Activated T-cell treated with anti-CD3 and anti-CD28 coated beads, Interleukin-2, amount 50 U/mL, for 24 hours (primary cell): Measurements from ENCODE around the gene ZNF609.

ENCODE experiments used
- DNase-seq: peaks from one replicate; pipeline ENCODE4 v3.0.0-alpha.2; 2020
- H3K27ac Mint-ChIP-seq: 2 replicates; pipeline ENCODE4 v1.8.0; 2020; ENCODE audit warnings: mild to moderate bottlenecking, mixed read lengths
- H3K27me3 Mint-ChIP-seq: 2 replicates; pipeline ENCODE4 v1.8.0; 2020; ENCODE audit warnings: mixed read lengths
- H3K36me3 Mint-ChIP-seq: 2 replicates; pipeline ENCODE4 v1.8.0; 2020; ENCODE audit warnings: low read depth, mixed read lengths
- H3K4me1 Mint-ChIP-seq: 2 replicates; pipeline ENCODE4 v1.8.0; 2020; ENCODE audit warnings: low read depth, mixed read lengths
- H3K4me3 Mint-ChIP-seq: 2 replicates; pipeline ENCODE4 v1.8.0; 2020; ENCODE audit warnings: mild to moderate bottlenecking, moderate library complexity, mixed read lengths
- H3K9me3 Mint-ChIP-seq: 2 replicates; pipeline ENCODE4 v1.8.0; 2020; ENCODE audit warnings: mixed read lengths

The ZNF609 gene

GRCh38 chr15:64507293-64507802 is 47.0 kb downstream of the ZNF609 start:
- Mint-ChIP-seq H3K36me3 (peaks cover 66% of the 10 kb centered on the region), H3K9me3 (no peaks in the 10 kb centered on the region), H3K27me3 (no peaks in the 10 kb centered on the region), H3K27ac (peak overlapping the region; percentile 49), H3K4me1 (peaks cover 78% of the 10 kb centered on the region), H3K4me3 (no peak overlapping the region)
- peak; percentile 55 for DNase-seq

- Mint-ChIP-seq H3K9me3 (no peaks in the 10 kb centered on the region), H3K36me3 (peaks cover 65% of the 10 kb centered on the region), H3K27ac (peak overlapping the region; percentile 49), H3K4me1 (peaks cover 76% of the 10 kb centered on the region), H3K27me3 (no peaks in the 10 kb centered on the region), H3K4me3 (no peak overlapping the region)
- no peak for DNase-seq
Observed at GRCh38 chr15:64507845-64508244, 47.5 kb downstream of the ZNF609 start.

- H3K36me3 Mint-ChIP-seq: peaks cover 57% of the 10 kb centered on the region
- H3K27ac Mint-ChIP-seq: peak overlapping the region; percentile 72
- no peaks in the 10 kb centered on the region for H3K9me3 Mint-ChIP-seq
- H3K4me3 Mint-ChIP-seq: no peak overlapping the region
- DNase-seq: no peak
- H3K27me3 Mint-ChIP-seq: no peaks in the 10 kb centered on the region
- peaks cover 77% of the 10 kb centered on the region for H3K4me1 Mint-ChIP-seq
Observed at GRCh38 chr15:64513823-64514222, 53.4 kb downstream of the ZNF609 start.

- Mint-ChIP-seq H3K27me3 (no peaks in the 10 kb centered on the region), H3K36me3 (peaks cover 48% of the 10 kb centered on the region), H3K4me1 (peaks cover 77% of the 10 kb centered on the region), H3K27ac (peak overlapping the region; percentile 88), H3K4me3 (no peak overlapping the region), H3K9me3 (no peaks in the 10 kb centered on the region)
- no peak for DNase-seq
Observed at GRCh38 chr15:64515196-64515595, 54.8 kb downstream of the ZNF609 start.

- Mint-ChIP-seq H3K4me1 (peaks cover 72% of the 10 kb centered on the region), H3K27me3 (no peaks in the 10 kb centered on the region), H3K9me3 (no peaks in the 10 kb centered on the region), H3K36me3 (peaks cover 47% of the 10 kb centered on the region), H3K27ac (peak overlapping the region; percentile 78), H3K4me3 (no peak overlapping the region)
- no peak for DNase-seq
Observed at GRCh38 chr15:64515825-64516224, 55.4 kb downstream of the ZNF609 start.

- no peak overlapping the region for H3K4me3 Mint-ChIP-seq
- no peaks in the 10 kb centered on the region for H3K9me3 Mint-ChIP-seq
- H3K27ac Mint-ChIP-seq: no peak overlapping the region
- peaks cover 63% of the 10 kb centered on the region for H3K4me1 Mint-ChIP-seq
- no peak for DNase-seq
- no peaks in the 10 kb centered on the region for H3K27me3 Mint-ChIP-seq
- H3K36me3 Mint-ChIP-seq: peaks cover 44% of the 10 kb centered on the region
Observed at GRCh38 chr15:64519897-64520296, 59.5 kb downstream of the ZNF609 start.

GRCh38 chr15:64521201-64521600 is 60.8 kb downstream of the ZNF609 start:
- Mint-ChIP-seq H3K27ac (no peak overlapping the region), H3K9me3 (no peaks in the 10 kb centered on the region), H3K27me3 (no peaks in the 10 kb centered on the region), H3K4me3 (no peak overlapping the region), H3K4me1 (peaks cover 65% of the 10 kb centered on the region), H3K36me3 (peaks cover 42% of the 10 kb centered on the region)
- DNase-seq: no peak

GRCh38 chr15:64521726-64522164 is 61.4 kb downstream of the ZNF609 start:
- H3K27ac Mint-ChIP-seq: peak overlapping the region; percentile 18
- H3K36me3 Mint-ChIP-seq: peaks cover 40% of the 10 kb centered on the region
- no peak overlapping the region for H3K4me3 Mint-ChIP-seq
- peaks cover 67% of the 10 kb centered on the region for H3K4me1 Mint-ChIP-seq
- no peak for DNase-seq
- no peaks in the 10 kb centered on the region for H3K9me3 Mint-ChIP-seq
- no peaks in the 10 kb centered on the region for H3K27me3 Mint-ChIP-seq

- DNase-seq: no peak
- Mint-ChIP-seq H3K4me3 (no peak overlapping the region), H3K4me1 (peaks cover 70% of the 10 kb centered on the region), H3K27me3 (no peaks in the 10 kb centered on the region), H3K27ac (peak overlapping the region; percentile 42), H3K36me3 (peaks cover 34% of the 10 kb centered on the region), H3K9me3 (no peaks in the 10 kb centered on the region)
Observed at GRCh38 chr15:64522226-64522823, 61.9 kb downstream of the ZNF609 start.

GRCh38 chr15:64523240-64523639 is 62.9 kb downstream of the ZNF609 start:
- no peak for DNase-seq
- Mint-ChIP-seq H3K4me3 (no peak overlapping the region), H3K4me1 (peaks cover 70% of the 10 kb centered on the region), H3K36me3 (peaks cover 28% of the 10 kb centered on the region), H3K27me3 (no peaks in the 10 kb centered on the region), H3K27ac (no peak overlapping the region), H3K9me3 (no peaks in the 10 kb centered on the region)

GRCh38 chr15:64524778-64525177 is 64.4 kb downstream of the ZNF609 start:
- H3K4me1 Mint-ChIP-seq: peaks cover 70% of the 10 kb centered on the region
- H3K27me3 Mint-ChIP-seq: no peaks in the 10 kb centered on the region
- H3K4me3 Mint-ChIP-seq: no peak overlapping the region
- peaks cover 36% of the 10 kb centered on the region for H3K36me3 Mint-ChIP-seq
- no peak overlapping the region for H3K27ac Mint-ChIP-seq
- DNase-seq: no peak
- H3K9me3 Mint-ChIP-seq: no peaks in the 10 kb centered on the region

GRCh38 chr15:64525828-64526530 is 65.6 kb downstream of the ZNF609 start:
- Mint-ChIP-seq H3K4me1 (peaks cover 73% of the 10 kb centered on the region), H3K9me3 (no peaks in the 10 kb centered on the region), H3K27me3 (no peaks in the 10 kb centered on the region), H3K4me3 (no peak overlapping the region), H3K36me3 (peaks cover 33% of the 10 kb centered on the region), H3K27ac (no peak overlapping the region)
- no peak for DNase-seq

- no peak for DNase-seq
- H3K4me1 Mint-ChIP-seq: peaks cover 72% of the 10 kb centered on the region
- peak overlapping the region; percentile 22 for H3K27ac Mint-ChIP-seq
Observed at GRCh38 chr15:64527263-64527984, 67.0 kb downstream of the ZNF609 start.

GRCh38 chr15:64528871-64529270 is 68.5 kb downstream of the ZNF609 start:
- H3K27ac Mint-ChIP-seq: no peak overlapping the region
- H3K4me1 Mint-ChIP-seq: peaks cover 83% of the 10 kb centered on the region
- H3K4me3 Mint-ChIP-seq: no peak overlapping the region

More at GRCh38 chr15:64527263-64527984, 67.0 kb downstream of the ZNF609 start:
- Mint-ChIP-seq H3K9me3 (no peaks in the 10 kb centered on the region), H3K4me3 (no peak overlapping the region), H3K27me3 (no peaks in the 10 kb centered on the region), H3K36me3 (peaks cover 34% of the 10 kb centered on the region)

GRCh38 chr15:64530472-64530871 is 70.1 kb downstream of the ZNF609 start:
- Mint-ChIP-seq H3K36me3 (peaks cover 26% of the 10 kb centered on the region), H3K4me1 (peaks cover 82% of the 10 kb centered on the region), H3K4me3 (no peak overlapping the region), H3K27me3 (no peaks in the 10 kb centered on the region), H3K27ac (no peak overlapping the region), H3K9me3 (no peaks in the 10 kb centered on the region)
- no peak for DNase-seq

More at GRCh38 chr15:64528871-64529270, 68.5 kb downstream of the ZNF609 start:
- DNase-seq: no peak
- Mint-ChIP-seq H3K9me3 (no peaks in the 10 kb centered on the region), H3K27me3 (no peaks in the 10 kb centered on the region), H3K36me3 (peaks cover 32% of the 10 kb centered on the region)
